Measurements from ENCODE around the gene ABHD12. TPM values are rescaled to one million over a fixed set of nuclear protein-coding genes. Genes with fewer than 3 reads are reported as not detected.

Gene ABHD12
- total RNA-seq, 2 donors from 2014 or later, result 20.7 to 40.6 TPM

GRCh38 chr20:25275813-25276532 is 114.7 kb downstream of the ABHD12 start:
- Histone ChIP-seq H3K4me1 (peaks cover 0 to 60% of the 10 kb centered on the region in 2 donors), H3K27ac (peak overlapping the region in 1 of 2 donors; percentile 78), H3K9me3 (no peaks in the 10 kb centered on the region), H3K4me3 (no peak overlapping the region), H3K27me3 (no peaks in the 10 kb centered on the region), H3K36me3 (peaks cover 84% of the 10 kb centered on the region)
- TF ChIP-seq CTCF (IDR thresholded peaks at IDR 0.05), result no peak
- no peak for DNase-seq (ENCODE audit: low spot score)

GRCh38 chr20:25274891-25275812 is 115.5 kb downstream of the ABHD12 start:
- DNase-seq (ENCODE audit: low spot score), result no peak
- Histone ChIP-seq H3K4me1 (peaks cover 0 to 61% of the 10 kb centered on the region in 2 donors), H3K36me3 (peaks cover 84% of the 10 kb centered on the region), H3K4me3 (no peak overlapping the region), H3K27me3 (no peaks in the 10 kb centered on the region), H3K9me3 (no peaks in the 10 kb centered on the region), H3K27ac (peak overlapping the region; percentile 46 to 78)
- peak in 1 of 2 donors; percentile 33 for TF ChIP-seq CTCF (IDR thresholded peaks at IDR 0.05)

GRCh38 chr20:25274481-25274880 is 116.2 kb downstream of the ABHD12 start:
- no peak for DNase-seq (ENCODE audit: low spot score)
- Histone ChIP-seq H3K36me3 (peaks cover 84% of the 10 kb centered on the region), H3K27me3 (no peaks in the 10 kb centered on the region), H3K9me3 (no peaks in the 10 kb centered on the region), H3K27ac (peak overlapping the region; percentile 46 to 78), H3K4me1 (peaks cover 0 to 61% of the 10 kb centered on the region in 2 donors), H3K4me3 (no peak overlapping the region)
- TF ChIP-seq CTCF (IDR thresholded peaks at IDR 0.05), result no peak

- H3K36me3 ChIP-seq, result peaks cover 84% of the 10 kb centered on the region
- H3K9me3 ChIP-seq, result no peaks in the 10 kb centered on the region
- TF ChIP-seq CTCF (IDR thresholded peaks at IDR 0.05), result no peak
- no peaks in the 10 kb centered on the region for H3K27me3 ChIP-seq
- DNase-seq (ENCODE audit: low spot score), result no peak
- H3K4me3 ChIP-seq, result no peak overlapping the region
- peak overlapping the region; percentile 46 to 78 for H3K27ac ChIP-seq
- peaks cover 0 to 61% of the 10 kb centered on the region in 2 donors for H3K4me1 ChIP-seq
Measured at GRCh38 chr20:25273541-25274358, 116.9 kb downstream of the ABHD12 start.

- TF ChIP-seq CTCF (IDR thresholded peaks at IDR 0.05), result no peak
- Histone ChIP-seq H3K36me3 (peaks cover 82% of the 10 kb centered on the region), H3K27me3 (no peaks in the 10 kb centered on the region), H3K4me3 (no peak overlapping the region), H3K27ac (peak overlapping the region; percentile 46 to 78), H3K4me1 (peaks cover 0 to 61% of the 10 kb centered on the region in 2 donors), H3K9me3 (no peaks in the 10 kb centered on the region)
- no peak for DNase-seq (ENCODE audit: low spot score)
Measured at GRCh38 chr20:25273046-25273445, 117.6 kb downstream of the ABHD12 start.
